Chondrocyte (in vitro differentiated cells): ENCODE data around the gene BAD. TPM values are rescaled to one million over a fixed set of nuclear protein-coding genes. Genes with fewer than 3 reads are reported as not detected.

Experiments used
- DNase-seq: peaks from one replicate; pipeline ENCODE4 v3.0.0; 2021; ENCODE audit warnings: mixed read lengths, low spot score
- H3K27ac Mint-ChIP-seq: one replicate; pipeline ENCODE4 v1.8.0; 2021; ENCODE audit warnings: mild to moderate bottlenecking, moderate library complexity, mixed read lengths; ENCODE audit not compliant: unreplicated experiment
- H3K27me3 Mint-ChIP-seq: 2 replicates; pipeline ENCODE4 v1.8.0; 2021; ENCODE audit warnings: low read depth, mixed read lengths
- H3K36me3 Mint-ChIP-seq: 2 replicates; pipeline ENCODE4 v1.8.0; 2021; ENCODE audit warnings: low read depth, mixed read lengths
- H3K4me1 Mint-ChIP-seq: 2 replicates; pipeline ENCODE4 v1.8.0; 2021; ENCODE audit warnings: low read depth, mild to moderate bottlenecking, mixed read lengths
- H3K4me3 Mint-ChIP-seq: one replicate; pipeline ENCODE4 v1.8.0; 2021; ENCODE audit warnings: mild to moderate bottlenecking, moderate library complexity, mixed read lengths; ENCODE audit not compliant: unreplicated experiment
- H3K9me3 Mint-ChIP-seq: 2 replicates; pipeline ENCODE4 v1.8.0; 2021; ENCODE audit warnings: low read depth, mixed read lengths
- total RNA-seq: library from RNA; stranded (reverse); gene quantifications from 3 replicates; pipeline ENCODE4 v1.2.1, GENCODE V29; 2021
- TF ChIP-seq, protein P1 (sequence below): fragments of 200-600 bp; sonication (generic); IDR thresholded peaks from 2 replicates; pipeline ENCODE4 v1.5.0; 2021; ENCODE audit warnings: antibody characterized with exemption, mild to moderate bottlenecking, moderate library complexity

BAD gene
- total RNA-seq, 1 donor from 2014 or later, result 56.8 TPM

DNA sequence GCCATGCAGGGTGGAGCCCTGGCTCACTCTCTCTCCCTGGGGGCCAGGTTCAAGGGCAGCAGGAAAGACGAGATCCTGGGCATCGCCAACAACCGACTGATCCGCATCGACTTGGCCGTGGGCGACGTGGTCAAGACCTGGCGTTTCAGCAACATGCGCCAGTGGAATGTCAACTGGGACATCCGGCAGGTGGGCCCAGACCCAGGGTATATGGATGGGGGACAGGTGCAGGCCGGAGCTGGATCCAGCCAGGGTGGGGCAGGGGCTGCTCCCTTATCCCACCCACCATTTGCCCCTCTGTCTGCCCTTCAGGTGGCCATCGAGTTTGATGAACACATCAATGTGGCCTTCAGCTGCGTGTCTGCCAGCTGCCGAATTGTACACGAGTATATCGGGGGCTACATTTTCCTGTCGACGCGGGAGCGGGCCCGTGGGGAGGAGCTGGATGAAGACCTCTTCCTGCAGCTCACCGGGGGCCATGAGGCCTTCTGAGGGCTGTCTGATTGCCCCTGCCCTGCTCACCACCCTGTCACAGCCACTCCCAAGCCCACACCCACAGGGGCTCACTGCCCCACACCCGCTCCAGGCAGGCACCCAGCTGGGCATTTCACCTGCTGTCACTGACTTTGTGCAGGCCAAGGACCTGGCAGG is 61.3 kb downstream of the BAD start:
- no peaks in the 10 kb centered on the region for H3K36me3 Mint-ChIP-seq
- no peaks in the 10 kb centered on the region for H3K9me3 Mint-ChIP-seq
- H3K27me3 Mint-ChIP-seq, result no peaks in the 10 kb centered on the region

DNA sequence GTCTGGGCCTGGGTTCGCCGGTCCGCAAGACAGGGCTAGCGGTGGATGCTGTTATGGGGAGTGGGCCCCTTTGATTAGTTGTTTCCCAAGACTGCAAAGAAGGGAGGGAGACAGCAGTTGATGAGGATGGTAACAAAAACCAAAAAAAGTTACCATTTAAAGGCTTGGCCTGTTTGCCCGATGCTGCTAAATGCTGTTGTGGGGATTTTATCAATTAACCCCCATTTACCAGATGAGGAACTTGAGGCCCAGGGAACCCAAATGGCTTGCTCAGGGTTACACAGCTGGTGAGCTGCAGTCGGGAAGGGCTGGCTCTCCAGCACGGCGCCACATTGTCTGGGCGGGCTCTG is 61.8 kb downstream of the BAD start:
- peaks cover 27% of the 10 kb centered on the region for H3K4me1 Mint-ChIP-seq
- H3K27me3 Mint-ChIP-seq, result no peaks in the 10 kb centered on the region
- no peak for DNase-seq
- H3K9me3 Mint-ChIP-seq, result no peaks in the 10 kb centered on the region
- H3K4me3 Mint-ChIP-seq, result no peak overlapping the region
- no peak overlapping the region for H3K27ac Mint-ChIP-seq
- H3K36me3 Mint-ChIP-seq, result no peaks in the 10 kb centered on the region
- TF ChIP-seq, protein P1, sequence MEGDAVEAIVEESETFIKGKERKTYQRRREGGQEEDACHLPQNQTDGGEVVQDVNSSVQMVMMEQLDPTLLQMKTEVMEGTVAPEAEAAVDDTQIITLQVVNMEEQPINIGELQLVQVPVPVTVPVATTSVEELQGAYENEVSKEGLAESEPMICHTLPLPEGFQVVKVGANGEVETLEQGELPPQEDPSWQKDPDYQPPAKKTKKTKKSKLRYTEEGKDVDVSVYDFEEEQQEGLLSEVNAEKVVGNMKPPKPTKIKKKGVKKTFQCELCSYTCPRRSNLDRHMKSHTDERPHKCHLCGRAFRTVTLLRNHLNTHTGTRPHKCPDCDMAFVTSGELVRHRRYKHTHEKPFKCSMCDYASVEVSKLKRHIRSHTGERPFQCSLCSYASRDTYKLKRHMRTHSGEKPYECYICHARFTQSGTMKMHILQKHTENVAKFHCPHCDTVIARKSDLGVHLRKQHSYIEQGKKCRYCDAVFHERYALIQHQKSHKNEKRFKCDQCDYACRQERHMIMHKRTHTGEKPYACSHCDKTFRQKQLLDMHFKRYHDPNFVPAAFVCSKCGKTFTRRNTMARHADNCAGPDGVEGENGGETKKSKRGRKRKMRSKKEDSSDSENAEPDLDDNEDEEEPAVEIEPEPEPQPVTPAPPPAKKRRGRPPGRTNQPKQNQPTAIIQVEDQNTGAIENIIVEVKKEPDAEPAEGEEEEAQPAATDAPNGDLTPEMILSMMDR, result no peak

More for the DNA sequence above, 61.3 kb downstream of the BAD start:
- peaks cover 32% of the 10 kb centered on the region for H3K4me1 Mint-ChIP-seq
- no peak overlapping the region for H3K4me3 Mint-ChIP-seq
- no peak overlapping the region for H3K27ac Mint-ChIP-seq
- DNase-seq, result peak; percentile 91
- TF ChIP-seq, protein P1, result no peak

DNA sequence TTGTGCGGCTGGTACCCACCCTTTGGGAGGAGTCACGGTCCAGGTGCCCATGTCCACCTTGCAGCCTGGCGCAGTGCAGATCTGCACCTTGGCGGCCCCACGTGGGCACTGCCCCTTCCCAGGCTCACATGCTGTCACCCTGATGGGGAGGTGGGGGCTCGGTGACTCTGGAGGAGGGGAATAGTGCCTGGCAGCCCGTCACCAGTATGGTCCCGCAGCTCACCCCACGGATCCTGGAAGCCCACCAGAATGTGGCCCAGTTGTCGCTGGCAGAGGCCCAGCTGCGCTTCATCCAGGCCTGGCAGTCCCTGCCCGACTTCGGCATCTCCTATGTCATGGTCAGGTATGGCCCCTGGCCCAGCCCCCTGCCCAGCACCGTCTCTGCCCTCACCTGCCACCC is 63.7 kb downstream of the BAD start:
- no peak for DNase-seq
- Mint-ChIP-seq H3K4me1 (peaks cover 15% of the 10 kb centered on the region), H3K4me3 (no peak overlapping the region), H3K9me3 (no peaks in the 10 kb centered on the region), H3K27ac (no peak overlapping the region), H3K36me3 (no peaks in the 10 kb centered on the region), H3K27me3 (no peaks in the 10 kb centered on the region)
- TF ChIP-seq, protein P1, result no peak

DNA sequence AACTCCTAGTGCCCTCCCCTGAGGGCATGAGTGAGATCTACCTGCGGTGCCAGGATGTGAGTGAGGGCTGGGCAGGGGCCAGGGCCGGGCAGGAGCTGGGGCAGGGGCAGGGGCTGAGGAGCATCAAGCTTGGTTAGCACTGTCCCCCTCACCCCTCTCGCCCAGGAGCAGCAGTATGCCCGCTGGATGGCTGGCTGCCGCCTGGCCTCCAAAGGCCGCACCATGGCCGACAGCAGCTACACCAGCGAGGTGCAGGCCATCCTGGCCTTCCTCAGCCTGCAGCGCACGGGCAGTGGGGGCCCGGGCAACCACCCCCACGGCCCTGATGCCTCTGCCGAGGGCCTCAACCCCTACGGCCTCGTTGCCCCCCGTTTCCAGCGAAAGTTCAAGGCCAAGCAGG is 64.2 kb downstream of the BAD start:
- Mint-ChIP-seq H3K4me3 (no peak overlapping the region), H3K9me3 (no peaks in the 10 kb centered on the region), H3K27me3 (no peaks in the 10 kb centered on the region), H3K4me1 (peaks cover 12% of the 10 kb centered on the region), H3K36me3 (no peaks in the 10 kb centered on the region), H3K27ac (no peak overlapping the region)
- DNase-seq, result peak; percentile 90
- TF ChIP-seq, protein P1, result no peak

Other genes starting within 250 kb of the BAD start
- 0.12 to 0.31 TPM (median 0.22 TPM) in 3 replicates for gene FLRT1, start 248.7 kb downstream of the BAD start, total RNA-seq
- gene MACROD1, start 118.6 kb downstream of the BAD start, total RNA-seq, result 15.7 to 20.6 TPM (median 16.9 TPM) in 3 replicates
- gene STIP1, start 98.5 kb downstream of the BAD start, total RNA-seq, result 108 to 129 TPM (median 109 TPM) in 3 replicates
- 1.0 to 1.5 TPM (median 1.5 TPM) in 3 replicates for gene FERMT3, start 77.9 kb downstream of the BAD start, total RNA-seq
- gene TRPT1, start 58.5 kb downstream of the BAD start, total RNA-seq, result 37.9 to 45.7 TPM (median 42.2 TPM) in 3 replicates
- 42.1 to 56.6 TPM (median 49.9 TPM) in 3 replicates for gene NUDT22, start 58.4 kb downstream of the BAD start, total RNA-seq
- 27.0 to 31.6 TPM (median 28.9 TPM) in 3 replicates for gene DNAJC4, start 54.1 kb downstream of the BAD start, total RNA-seq
- 165 to 209 TPM (median 168 TPM) in 3 replicates for gene VEGFB, start 50.1 kb downstream of the BAD start, total RNA-seq
- gene FKBP2, start 43.6 kb downstream of the BAD start, total RNA-seq, result 42.1 to 54.3 TPM (median 43.0 TPM) in 3 replicates
- 280 to 358 TPM (median 322 TPM) in 3 replicates for gene PPP1R14B, start 37.7 kb downstream of the BAD start, total RNA-seq
- 35.5 to 51.4 TPM (median 47.2 TPM) in 3 replicates for gene PLCB3, start 33.1 kb downstream of the BAD start, total RNA-seq
- gene GPR137, start 1.2 kb upstream of the BAD start, total RNA-seq, result 57.8 to 64.8 TPM (median 59.2 TPM) in 3 replicates
- gene KCNK4, start 6.6 kb upstream of the BAD start, total RNA-seq, result 0.22 to 0.39 TPM in 2 of 3 replicates, not detected in the other
- 0.92 to 1.0 TPM in 2 of 3 replicates, not detected in the other for gene CATSPERZ, start 15.7 kb upstream of the BAD start, total RNA-seq
- gene ESRRA, start 20.9 kb upstream of the BAD start, total RNA-seq, result 25.6 to 30.7 TPM (median 29.6 TPM) in 3 replicates
- 122 to 182 TPM (median 126 TPM) in 3 replicates for gene TRMT112, start 32.9 kb upstream of the BAD start, total RNA-seq
- 181 to 234 TPM (median 232 TPM) in 3 replicates for gene PRDX5, start 33.5 kb upstream of the BAD start, total RNA-seq
- gene CCDC88B, start 55.5 kb upstream of the BAD start, total RNA-seq, result 0.82 to 1.3 TPM (median 0.99 TPM) in 3 replicates
- gene RPS6KA4, start 74.5 kb upstream of the BAD start, total RNA-seq, result 32.7 to 43.6 TPM (median 34.9 TPM) in 3 replicates